Activated CD4-positive, alpha-beta T cell treated with anti-CD3 and anti-CD28 coated beads, Interleukin-2, amount 50 U/mL, for 48 hours (primary cell): Measurements from ENCODE around the gene LDB2.

ENCODE experiments used
- DNase-seq, 2 experiments: peaks; one replicate each; pipeline ENCODE4 v3.0.0-alpha.2; 2020

Gene LDB2

GRCh38 chr4:16462656-16463055 is 435.8 kb downstream of the LDB2 start:
- DNase-seq: no peak

- no peak for DNase-seq
Observed at GRCh38 chr4:16461362-16461761, 437.1 kb downstream of the LDB2 start.

- no peak for DNase-seq
Observed at GRCh38 chr4:16457944-16458343, 440.5 kb downstream of the LDB2 start.
